GM19468 (cell line): Measurements from ENCODE around the gene ASPDH.

Experiments used
- ATAC-seq: cut with Tn5 transposase; IDR thresholded peaks from one replicate; pipeline ENCODE4 v1.9.1; 2021; ENCODE audit warnings: mild to moderate bottlenecking, moderate library complexity, moderate number of reproducible peaks; ENCODE audit not compliant: unreplicated experiment; ENCODE audit errors: extremely low read depth

ASPDH gene

GRCh38 chr19:50500060-50500752 is 13.5 kb downstream of the ASPDH start:
- ATAC-seq, result no peak

- no peak for ATAC-seq
These were observed 15.3 kb downstream of the ASPDH start for GRCh38 chr19:50498219-50499056.

GRCh38 chr19:50497022-50497405 is 16.7 kb downstream of the ASPDH start:
- no peak for ATAC-seq

GRCh38 chr19:50496189-50497021 is 17.3 kb downstream of the ASPDH start:
- no peak for ATAC-seq

GRCh38 chr19:50495020-50495531 is 18.6 kb downstream of the ASPDH start:
- no peak for ATAC-seq

GRCh38 chr19:50494186-50495019 is 19.3 kb downstream of the ASPDH start:
- no peak for ATAC-seq

- ATAC-seq, result no peak
These were observed 20.5 kb downstream of the ASPDH start for GRCh38 chr19:50493171-50493570.

- no peak for ATAC-seq
These were observed 21.2 kb downstream of the ASPDH start for GRCh38 chr19:50492303-50493052.

GRCh38 chr19:50490991-50491472 is 22.7 kb downstream of the ASPDH start:
- ATAC-seq, result no peak

- ATAC-seq, result no peak
These were observed 23.3 kb downstream of the ASPDH start for GRCh38 chr19:50490411-50490811.

- no peak for ATAC-seq
These were observed 24.2 kb downstream of the ASPDH start for GRCh38 chr19:50489461-50490011.

GRCh38 chr19:50488389-50489194 is 25.1 kb downstream of the ASPDH start:
- ATAC-seq, result no peak

- no peak for ATAC-seq
These were observed 26.7 kb downstream of the ASPDH start for GRCh38 chr19:50486823-50487515.

- no peak for ATAC-seq
These were observed 28.3 kb downstream of the ASPDH start for GRCh38 chr19:50485284-50485955.

- no peak for ATAC-seq
These were observed 30.8 kb downstream of the ASPDH start for GRCh38 chr19:50482916-50483315.

GRCh38 chr19:50482271-50482855 is 31.4 kb downstream of the ASPDH start:
- ATAC-seq, result no peak
